Fibroblast of skin of abdomen (primary cell): ENCODE results near the gene MTCH2.
"Not testable (repeated sequence)": the region's sequence is repeated elsewhere in the genome, so short reads cannot be mapped to it uniquely, and the experiment has no call there.

Experiments used
- DNase-seq: peaks from one replicate; pipeline ENCODE4 v3.0.0-alpha.2; 2013

MTCH2 gene

DNA sequence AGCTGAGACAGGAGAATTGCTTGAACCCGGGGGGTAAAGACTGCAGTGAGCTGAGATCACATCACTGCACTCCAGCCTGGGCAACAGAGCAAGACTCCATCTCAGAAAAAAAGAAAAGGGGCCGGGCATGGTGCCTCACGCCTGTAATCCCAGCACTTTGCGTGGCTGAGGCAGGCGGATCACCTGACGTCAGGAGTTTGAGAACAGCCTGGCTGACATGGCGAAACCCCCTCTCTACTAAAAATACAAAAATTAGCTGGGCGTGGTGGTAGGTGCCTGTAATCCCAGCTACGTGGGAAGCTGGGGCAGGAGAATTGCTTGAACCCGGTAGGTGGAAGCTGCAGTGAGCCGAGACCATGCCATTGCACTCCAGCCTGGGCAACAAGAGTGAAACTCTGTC, 6.0 kb downstream of the MTCH2 start:
- DNase-seq = not testable (repeated sequence)

DNA sequence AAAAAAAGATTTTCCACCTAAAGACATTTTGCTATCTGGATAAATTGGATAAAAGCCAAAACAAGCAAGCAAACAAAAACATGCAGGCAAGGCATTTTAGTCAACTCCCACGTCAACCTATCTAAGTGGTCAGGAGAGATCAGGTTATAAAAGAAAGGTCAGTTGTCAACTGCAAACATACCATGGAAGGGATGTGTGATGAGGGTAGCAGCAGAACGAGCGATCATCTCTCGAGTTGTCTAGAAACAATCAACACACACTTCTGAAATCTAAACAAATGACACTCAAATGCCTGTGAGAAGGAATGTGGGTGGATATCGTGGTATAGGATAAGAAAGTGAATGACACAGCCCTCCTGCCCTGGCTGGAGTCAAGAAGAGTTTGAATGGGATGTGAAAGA, 10.9 kb downstream of the MTCH2 start:
- no peak for DNase-seq

DNA sequence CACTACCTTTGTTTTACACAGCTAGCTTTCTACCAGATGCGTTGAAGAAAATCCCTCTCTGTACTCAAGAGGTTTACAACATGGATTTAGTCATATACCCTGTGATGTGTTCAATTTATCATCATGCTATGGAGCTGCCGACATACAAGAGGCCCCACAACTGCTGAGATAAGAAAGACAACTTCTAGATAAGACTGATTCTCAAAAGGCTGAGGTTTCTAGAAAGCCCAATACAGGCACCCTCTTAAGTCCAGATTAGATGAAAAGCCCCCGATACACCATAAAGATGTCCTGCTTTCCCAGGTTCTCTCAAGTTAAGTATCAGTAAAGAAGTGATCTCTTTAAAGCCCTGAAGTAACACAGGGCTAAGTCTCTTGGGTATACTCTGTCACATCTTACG, 14.3 kb downstream of the MTCH2 start:
- no peak for DNase-seq

DNA sequence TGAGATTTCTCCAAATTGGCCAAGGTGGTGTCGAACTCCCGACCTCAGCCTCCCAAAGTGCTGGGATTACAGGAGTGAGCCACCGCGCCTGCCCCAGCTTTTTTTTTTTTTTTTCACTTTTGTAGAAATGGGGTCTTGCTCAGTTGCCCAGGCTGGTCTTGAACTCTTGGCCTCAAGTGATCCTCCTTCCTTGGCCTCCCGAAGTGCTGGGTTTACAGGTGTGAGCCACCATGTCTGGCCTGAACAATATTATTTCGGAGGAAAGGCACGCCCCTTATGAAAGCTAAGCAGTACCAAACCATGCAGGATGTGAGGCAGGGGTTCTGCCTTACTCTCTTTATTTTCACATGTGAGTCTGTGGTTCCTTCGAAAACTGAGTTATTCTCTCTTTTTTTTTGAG, 16.1 kb downstream of the MTCH2 start:
- DNase-seq = no peak

DNA sequence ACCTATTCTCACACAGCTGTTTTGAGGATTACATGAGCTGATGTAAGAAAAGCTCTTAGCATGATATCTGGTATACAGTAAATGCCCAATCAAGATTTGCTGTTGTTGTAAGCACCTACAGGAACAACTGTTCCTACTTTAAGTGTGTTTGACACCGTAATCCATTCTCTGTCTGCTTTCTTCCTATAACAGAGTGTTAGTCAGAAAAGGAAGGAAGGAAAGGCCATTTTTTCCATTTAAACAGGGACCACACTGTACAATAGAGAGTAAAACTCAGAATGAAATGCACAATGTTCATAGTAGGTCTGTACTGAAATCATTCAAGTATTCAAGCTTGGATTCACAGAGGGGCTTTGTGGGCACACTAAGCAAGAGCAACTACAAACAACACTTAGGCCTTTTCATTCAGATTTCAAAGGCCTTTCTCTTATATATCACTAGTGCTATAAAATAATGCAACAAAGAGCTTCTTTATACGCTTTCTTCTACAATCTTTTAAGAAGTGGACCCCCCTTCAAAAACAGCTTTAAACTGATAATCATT, 21.5 kb downstream of the MTCH2 start:
- no peak for DNase-seq

DNA sequence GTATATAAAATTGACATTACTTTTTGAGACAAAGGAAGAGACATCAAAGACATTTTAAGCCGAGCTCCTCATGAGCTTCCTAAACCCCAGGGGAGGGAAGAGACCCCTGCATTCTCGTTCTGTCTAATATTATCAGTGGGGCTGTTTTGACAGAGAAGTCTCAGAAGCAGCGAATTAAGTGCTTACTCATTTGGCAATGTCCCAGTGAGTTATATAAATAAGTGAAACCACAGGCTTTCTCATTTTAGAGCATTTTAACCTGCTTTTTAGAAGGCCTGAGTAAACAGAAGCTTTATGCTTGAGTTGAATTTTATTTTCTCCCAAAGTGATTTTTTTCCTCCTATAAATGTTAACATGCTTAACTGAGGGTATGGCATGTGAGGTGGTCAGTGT, 24.9 kb downstream of the MTCH2 start:
- DNase-seq = peak; percentile 51

DNA sequence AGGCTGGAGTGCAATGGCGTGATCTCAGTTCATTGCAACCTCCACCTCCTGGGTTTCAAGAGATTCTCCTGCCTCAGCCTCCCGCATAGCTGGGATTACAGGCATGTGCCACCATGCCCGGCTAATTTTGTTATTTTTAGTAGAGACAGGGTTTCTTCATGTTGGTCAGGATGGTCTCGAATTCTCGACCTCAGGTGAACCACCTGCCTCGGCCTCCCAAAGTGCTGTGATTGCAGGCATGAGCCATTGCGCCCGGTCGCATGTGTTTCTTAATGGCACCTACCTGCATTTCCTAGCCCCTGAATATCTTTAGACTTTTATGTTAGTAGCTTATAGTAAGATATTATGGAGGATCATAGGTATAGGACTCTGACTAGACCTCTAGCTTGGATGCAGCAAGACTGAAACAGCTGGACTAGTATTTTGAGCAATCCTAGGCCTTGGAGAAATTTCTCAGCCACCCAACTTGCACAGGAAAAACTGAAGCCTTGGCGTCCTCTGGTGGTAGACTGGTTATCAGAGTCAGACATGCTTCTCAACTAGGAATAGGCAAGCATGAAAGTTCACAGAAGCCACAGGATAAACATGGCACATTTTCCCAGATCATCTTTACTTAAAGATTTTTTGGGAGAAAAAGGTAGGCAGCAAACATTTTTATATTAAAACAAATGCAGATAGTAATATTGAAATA, 25.5 kb downstream of the MTCH2 start:
- DNase-seq = peak; percentile 68

DNA sequence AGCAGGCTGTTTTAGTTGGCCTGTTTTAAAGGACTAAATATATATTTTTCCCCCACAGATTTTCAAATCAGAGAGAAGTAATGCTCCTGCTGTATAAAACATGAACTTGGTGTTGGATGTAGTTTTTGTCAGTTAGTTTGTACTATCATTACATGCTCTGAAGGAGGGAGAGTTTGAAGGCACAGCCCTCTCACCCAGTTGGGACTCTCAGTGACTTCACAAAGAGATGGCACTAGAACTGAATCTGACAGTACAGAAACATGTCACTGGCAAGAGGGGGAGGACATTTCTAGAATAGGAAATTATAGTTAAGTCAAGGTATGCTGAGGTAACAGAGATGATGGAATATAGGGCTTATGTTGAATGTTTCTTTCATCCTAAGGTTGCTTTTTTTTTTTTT, 27.1 kb downstream of the MTCH2 start:
- DNase-seq = no peak

DNA sequence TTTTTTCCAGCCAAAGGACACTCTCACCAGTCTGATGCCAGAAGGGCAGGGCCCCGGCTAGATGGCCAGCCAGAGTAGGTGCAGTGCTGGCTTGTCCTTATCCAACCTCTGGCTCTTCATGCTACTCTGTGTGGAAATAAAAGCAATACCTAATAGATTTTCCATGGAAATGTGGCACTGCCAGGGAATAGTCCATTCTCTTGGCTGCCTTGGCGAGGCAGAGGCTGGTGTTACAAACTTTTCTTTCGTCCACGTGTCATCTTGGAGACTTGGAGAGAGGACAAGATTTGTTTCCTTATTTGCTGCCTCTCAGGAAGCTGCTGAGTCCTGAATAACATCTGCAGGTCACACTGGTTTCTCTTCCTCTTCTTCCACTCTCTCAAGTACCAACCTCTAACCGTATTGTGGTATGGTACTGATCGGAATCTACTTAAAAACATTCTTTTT, 31.0 kb downstream of the MTCH2 start:
- no peak for DNase-seq

DNA sequence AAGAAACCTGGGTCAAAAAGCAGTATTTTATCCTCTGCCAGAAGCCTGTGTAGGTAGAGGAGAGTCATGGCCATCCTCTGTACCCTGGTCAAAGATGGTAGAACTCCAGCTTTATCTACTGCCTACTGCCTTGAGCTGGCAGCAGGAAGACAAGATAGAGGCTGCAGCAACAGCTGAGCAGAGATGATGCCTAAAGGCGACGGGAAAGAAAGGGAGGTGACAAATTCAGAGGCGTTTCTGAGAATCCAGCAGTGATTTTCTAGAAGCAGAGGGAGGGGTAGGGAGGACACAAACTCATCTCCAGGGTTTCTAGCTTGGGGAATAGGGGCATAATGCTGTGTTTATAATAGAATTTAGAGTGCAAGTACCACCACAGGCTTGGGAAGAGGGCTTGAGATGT, 32.7 kb downstream of the MTCH2 start:
- DNase-seq = no peak

DNA sequence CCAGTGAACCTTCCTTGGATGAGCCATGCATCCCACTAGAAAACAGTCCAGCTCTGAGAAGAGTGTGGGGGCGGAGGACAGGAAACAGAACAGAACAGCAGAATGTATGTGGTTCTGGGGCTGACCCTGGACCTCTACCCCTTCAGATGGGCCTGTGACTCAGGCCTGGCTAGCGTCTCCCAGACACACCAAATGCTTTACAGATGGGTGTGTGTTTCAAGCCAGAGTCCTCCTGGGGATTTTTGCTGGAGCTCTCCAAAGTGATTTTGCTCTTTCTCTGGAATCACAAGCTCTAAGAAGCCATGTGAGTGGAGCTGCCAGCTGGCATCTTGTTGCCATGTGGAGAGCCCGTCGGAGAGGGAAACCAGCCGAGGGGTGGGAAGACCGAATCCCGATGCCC, 35.0 kb downstream of the MTCH2 start:
- peak; percentile 90 for DNase-seq

DNA sequence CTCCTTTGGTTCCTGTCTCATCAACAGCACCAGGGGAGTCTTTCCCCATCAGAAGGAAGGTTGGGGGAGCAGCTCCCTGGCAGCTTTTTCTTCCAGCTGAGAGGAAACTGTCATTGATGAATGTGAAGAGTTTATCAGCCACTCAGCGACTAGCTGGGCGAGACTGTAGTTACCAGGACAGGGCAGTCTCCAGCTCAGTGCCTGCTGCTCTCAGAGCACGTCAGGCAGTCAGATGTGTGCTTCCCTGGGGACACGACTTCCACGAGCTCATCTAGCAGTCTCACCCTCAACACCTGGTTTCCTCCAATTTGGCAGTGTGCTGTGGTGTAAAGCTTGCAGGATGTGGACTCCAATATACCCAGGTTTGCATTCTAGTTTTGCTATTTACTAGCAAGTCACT, 35.6 kb downstream of the MTCH2 start:
- no peak for DNase-seq

DNA sequence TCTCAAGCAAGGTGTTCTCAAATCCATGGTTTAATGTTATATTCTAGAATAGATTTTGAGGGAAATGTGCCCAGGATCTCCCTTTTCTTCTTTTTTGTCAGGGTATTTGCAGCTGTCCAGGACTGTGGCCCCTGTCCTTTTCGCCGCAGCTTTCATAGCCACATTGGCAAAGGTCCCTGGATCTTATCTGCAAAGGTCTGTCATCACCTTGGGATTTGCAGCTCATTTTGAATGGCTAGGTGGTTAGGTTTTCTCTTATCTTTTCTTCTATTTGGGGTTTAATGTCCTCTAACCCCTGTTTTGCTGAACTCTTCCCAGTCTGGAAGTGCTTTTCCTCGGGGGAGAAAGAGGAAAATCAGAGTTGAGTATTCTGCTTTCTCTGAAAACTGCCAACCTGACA, 36.4 kb downstream of the MTCH2 start:
- DNase-seq = no peak

DNA sequence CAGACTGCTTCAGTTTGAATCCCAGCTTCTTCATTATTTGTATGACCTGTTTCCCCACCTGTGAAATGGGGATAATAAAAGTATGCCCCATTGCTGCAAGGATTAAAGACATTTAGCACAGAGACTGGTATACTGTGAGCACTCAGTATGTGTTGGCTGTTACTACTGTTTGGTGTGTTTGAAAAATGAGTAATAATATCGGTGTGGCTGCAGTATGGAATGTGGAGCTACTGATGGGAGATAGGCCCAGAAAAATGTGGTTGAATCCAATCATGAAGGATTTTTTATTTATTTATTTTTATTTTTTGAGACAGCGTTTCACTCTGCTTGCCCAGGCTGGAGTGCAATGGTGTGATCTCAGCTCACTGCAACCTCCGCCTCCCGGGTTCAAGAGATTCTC, 39.1 kb downstream of the MTCH2 start:
- DNase-seq = no peak

DNA sequence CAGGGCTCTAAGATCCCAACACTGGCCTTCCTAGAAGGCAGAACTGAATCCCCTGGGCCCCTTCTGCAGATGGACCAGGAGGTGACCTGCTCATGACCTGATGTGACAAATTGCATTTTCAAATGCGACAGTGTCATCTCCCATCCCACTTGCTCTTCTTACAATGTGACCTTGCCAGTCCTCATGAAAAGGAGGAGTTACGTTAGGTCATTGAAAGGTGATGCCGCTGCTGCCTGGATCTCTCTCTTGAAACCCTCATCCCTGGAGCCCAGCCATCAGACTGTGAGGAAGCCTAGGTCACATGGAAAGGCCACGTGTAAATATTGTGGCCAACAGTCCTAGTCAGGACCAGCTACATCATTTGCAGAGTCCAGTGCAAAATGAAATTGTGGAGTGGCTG, 42.5 kb downstream of the MTCH2 start:
- no peak for DNase-seq

DNA sequence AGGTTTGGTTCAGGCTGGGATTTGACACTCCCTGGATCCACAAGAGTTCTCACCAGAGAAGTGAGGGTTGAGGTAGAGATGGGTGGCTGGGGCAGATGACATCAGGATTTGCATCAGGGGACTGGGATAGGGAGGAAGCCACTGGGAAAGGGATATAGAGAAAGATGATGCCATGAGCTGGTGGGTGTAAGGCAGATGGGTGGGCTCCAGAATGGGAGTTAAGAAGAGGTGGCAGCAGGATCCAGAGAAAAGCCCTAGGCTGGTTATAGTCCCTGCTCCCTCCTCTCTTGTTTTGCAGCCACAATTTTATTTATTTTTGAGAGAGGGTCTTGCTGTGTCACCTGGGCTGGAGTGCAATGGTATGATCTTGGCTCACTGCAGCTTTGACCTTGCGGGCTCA, 46.4 kb downstream of the MTCH2 start:
- DNase-seq = no peak

DNA sequence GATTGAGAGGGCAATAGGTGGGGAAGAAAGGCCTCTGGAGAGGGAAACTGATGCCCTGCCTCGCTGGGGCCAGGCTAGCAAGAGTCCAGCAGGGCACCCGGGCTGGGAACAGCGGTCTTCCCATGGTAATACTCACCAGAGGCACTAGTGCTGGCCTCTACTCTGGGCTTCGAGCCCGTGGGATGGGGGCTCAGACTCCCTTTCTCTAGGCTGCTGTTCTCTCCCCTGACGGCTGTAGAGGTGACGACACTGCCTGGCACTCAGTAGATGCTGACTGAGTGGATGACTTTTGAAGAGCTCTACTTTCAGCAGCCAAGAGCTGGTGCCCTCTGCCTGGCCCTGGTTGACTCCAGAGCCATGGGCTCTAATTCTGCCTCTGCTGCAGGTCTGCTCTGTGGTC, 47.3 kb downstream of the MTCH2 start:
- no peak for DNase-seq

DNA sequence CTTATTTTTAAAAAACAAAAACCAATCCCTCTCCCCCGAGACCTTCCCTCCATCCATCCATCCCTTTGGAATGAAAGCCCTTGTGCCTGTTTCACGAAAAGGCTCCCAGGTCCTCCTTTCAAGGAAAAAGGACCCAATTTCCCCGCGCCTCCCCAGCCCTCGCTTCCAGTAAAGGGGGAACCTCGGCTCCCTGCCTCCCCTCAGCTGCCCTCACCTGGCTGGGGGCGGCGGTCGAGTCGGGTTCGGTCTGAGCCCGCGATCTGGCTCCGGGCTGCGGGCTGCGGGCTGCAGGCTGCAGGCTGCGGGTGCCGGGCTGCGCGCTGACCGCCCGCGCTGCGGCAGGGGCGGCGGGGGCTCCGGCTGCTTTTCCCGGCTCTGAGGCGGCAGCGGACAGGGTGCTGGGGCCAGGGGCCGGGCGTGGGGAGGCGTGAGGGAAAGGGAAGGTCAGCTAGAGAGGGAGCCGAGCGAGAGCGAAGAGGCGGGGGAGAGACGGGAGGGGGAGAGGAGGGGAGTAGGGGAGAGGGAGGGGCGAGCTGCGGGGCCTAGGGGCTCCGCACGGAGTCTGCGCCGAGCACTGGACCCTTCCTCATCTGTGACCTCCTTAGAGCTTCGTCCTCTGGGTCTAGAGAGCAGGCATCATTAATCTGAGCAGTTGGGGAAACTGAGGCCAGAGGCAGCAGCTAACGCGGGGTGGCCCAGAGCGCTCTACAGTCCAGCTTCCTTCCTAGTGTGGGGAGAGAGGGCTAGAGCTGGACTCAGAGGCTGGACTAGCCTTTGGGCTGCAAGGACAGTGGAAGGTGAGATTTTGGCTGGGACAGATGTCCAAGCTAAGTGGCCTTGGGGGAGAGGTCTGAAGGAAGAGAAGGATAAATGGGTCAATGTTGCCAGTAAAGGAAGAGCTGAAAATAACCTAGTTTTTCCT, 48.2 kb downstream of the MTCH2 start, which contains the start of gene C1QTNF4:
Gene C1QTNF4 (minus strand): TSS at position 478 of the 922 bp plus-strand sequence. CDS start 3,601 bp downstream, outside the sequence.
- DNase-seq = no peak

DNA sequence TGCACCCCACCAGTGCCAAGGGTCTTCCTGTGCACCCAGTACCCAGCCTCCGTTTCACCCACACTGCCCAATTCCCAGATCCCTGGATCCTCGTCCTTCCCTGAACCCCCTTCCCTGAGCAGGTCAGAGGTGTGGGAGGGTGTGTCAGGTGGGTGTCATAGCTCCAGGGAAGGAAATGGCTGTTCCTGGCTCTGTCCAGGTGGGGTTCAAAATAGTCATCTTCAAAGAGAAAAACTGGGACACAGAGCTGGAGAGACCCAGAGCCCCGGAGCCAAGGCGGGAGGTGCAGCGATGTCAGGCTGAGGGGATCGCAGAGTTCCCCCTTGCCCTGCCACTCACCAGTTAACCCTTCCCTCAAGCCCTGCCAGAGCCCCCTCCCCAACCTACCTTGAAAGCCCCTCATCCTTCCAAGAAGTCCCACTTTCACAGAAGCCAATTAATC, 48.8 kb downstream of the MTCH2 start:
- DNase-seq = no peak

DNA sequence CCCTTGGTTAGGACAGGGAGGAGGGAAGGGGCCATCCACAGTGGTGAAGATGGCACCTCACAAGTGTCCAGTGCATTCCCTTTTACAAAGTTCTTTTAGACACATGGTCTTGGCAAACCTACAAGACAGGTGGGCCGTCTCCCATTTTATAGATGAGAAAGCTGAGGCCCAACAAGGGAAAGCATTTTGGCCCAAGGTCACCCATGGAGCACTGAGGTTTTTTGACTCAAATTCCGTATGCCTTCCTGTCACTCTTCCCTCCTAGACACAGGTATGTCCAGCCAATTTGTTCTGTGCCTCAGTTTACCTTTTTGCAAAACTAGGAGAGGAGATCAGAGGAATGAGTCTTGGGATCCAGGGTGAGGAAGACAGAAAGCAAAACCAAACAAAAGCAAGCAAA, 49.4 kb downstream of the MTCH2 start:
- no peak for DNase-seq

DNA sequence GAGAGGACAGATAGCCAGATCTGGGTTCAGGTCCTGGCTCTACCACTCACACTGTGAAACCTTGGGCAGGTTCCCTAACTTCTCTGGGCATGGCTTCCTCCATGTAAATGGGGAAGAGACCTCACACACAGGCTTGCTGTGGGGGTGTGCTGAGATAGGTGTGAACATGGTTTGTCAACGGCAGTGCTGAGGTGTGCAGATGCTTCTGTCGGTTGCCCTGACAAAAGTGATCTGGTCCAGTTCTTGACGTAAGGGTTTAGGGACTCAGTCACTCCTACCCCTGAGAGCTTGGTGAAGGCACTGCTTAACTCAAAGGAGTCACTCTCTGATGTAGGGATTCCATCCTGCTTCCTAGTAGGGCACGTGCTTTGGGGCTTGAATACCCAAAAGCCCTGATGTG, 50.1 kb downstream of the MTCH2 start:
- no peak for DNase-seq

DNA sequence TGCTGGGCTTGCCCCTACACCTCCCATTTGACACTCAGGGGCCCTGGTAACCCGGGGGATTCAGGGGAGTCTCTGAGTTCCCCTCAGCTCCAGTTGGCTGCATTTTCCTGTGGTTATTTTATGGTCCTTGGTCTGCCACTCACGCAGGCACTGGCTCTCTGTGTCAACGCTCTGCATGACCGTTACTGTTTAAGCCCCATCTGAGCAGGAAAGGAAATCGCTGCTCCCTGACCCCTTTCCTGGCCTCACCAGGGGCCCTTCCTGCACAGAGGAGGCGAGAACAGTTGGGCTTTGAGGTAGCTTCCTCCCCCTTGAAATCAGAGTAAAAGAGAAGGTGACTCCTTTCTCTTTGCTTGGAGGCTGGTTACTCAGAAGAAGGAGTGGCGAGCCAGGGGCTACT, 50.6 kb downstream of the MTCH2 start:
- no peak for DNase-seq
